ENCODE data around the gene C17orf75. TPM values are rescaled to one million over a fixed set of nuclear protein-coding genes. Genes with fewer than 3 reads are reported as not detected.

Gene C17orf75
- total RNA-seq, 1 donor from 2014 or later = 16.2 TPM

DNA sequence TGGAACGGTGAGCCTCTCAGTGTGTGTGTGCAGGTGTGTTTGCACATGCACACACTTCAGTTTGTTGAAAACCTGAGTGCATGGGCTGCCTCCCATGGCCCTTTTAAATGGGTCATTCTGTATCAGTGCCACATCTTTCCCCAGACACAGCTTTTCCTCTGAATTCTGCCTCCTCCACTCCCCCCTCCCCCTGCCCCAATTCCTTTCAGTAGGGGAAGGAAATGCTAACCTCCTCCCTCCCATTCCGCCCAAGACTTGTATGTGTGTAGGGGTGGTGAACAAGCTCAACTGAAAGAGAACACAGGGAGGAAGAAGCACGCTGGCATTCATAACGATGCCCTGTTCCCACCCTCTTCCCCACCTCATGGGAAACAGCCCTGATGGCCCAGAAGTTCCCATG is 34.3 kb downstream of the C17orf75 start:
- H3K4me3 Mint-ChIP-seq (ENCODE audit: unreplicated experiment) = no peak overlapping the region
- no peaks in the 10 kb centered on the region for H3K79me2 ChIP-seq (ENCODE audit: insufficient read depth, low read length)
- TF ChIP-seq, protein P1, sequence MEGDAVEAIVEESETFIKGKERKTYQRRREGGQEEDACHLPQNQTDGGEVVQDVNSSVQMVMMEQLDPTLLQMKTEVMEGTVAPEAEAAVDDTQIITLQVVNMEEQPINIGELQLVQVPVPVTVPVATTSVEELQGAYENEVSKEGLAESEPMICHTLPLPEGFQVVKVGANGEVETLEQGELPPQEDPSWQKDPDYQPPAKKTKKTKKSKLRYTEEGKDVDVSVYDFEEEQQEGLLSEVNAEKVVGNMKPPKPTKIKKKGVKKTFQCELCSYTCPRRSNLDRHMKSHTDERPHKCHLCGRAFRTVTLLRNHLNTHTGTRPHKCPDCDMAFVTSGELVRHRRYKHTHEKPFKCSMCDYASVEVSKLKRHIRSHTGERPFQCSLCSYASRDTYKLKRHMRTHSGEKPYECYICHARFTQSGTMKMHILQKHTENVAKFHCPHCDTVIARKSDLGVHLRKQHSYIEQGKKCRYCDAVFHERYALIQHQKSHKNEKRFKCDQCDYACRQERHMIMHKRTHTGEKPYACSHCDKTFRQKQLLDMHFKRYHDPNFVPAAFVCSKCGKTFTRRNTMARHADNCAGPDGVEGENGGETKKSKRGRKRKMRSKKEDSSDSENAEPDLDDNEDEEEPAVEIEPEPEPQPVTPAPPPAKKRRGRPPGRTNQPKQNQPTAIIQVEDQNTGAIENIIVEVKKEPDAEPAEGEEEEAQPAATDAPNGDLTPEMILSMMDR (IDR thresholded peaks at IDR 0.05; ENCODE audit: insufficient read depth, low read depth, low read length) = no peak
- TF ChIP-seq EZH2 (IDR thresholded peaks at IDR 0.05; ENCODE audit: insufficient read depth, low read length) = no peak
- peaks cover 12% of the 10 kb centered on the region for H3K4me1 Mint-ChIP-seq (ENCODE audit: low read depth, unreplicated experiment)
- H3K9me3 Mint-ChIP-seq (ENCODE audit: unreplicated experiment) = no peaks in the 10 kb centered on the region
- H3K27ac Mint-ChIP-seq (ENCODE audit: unreplicated experiment) = no peak overlapping the region
- no peaks in the 10 kb centered on the region for H3K4me1 ChIP-seq (ENCODE audit: insufficient read depth, low read length)
- peaks cover 18% of the 10 kb centered on the region for H3K27me3 Mint-ChIP-seq (ENCODE audit: low read depth, unreplicated experiment)
- FAIRE-seq = no peak
- H4K20me1 ChIP-seq (ENCODE audit: insufficient read depth, low read length) = no peaks in the 10 kb centered on the region
- H3K9me3 ChIP-seq (ENCODE audit: insufficient read depth, low read depth, low read length) = no peaks in the 10 kb centered on the region
- H3K27ac ChIP-seq (ENCODE audit: low read depth, low read length) = no peak overlapping the region
- no peak overlapping the region for H3K9ac ChIP-seq (ENCODE audit: low read length)
- H3K36me3 ChIP-seq (ENCODE audit: insufficient read depth, low read length) = no peaks in the 10 kb centered on the region
- no peak overlapping the region for H3K4me2 ChIP-seq (ENCODE audit: low read length)
- peaks cover 6% of the 10 kb centered on the region for H3K27me3 ChIP-seq (ENCODE audit: insufficient read depth, low read length)
- no peak for DNase-seq (ENCODE audit: low read depth)
- H2AFZ ChIP-seq (ENCODE audit: low read depth, low read length) = no peak overlapping the region
- no peaks in the 10 kb centered on the region for H3K36me3 Mint-ChIP-seq (ENCODE audit: low read depth, unreplicated experiment)
- no peak overlapping the region for H3K4me3 ChIP-seq (ENCODE audit: insufficient read depth, low read depth, low read length)

DNA sequence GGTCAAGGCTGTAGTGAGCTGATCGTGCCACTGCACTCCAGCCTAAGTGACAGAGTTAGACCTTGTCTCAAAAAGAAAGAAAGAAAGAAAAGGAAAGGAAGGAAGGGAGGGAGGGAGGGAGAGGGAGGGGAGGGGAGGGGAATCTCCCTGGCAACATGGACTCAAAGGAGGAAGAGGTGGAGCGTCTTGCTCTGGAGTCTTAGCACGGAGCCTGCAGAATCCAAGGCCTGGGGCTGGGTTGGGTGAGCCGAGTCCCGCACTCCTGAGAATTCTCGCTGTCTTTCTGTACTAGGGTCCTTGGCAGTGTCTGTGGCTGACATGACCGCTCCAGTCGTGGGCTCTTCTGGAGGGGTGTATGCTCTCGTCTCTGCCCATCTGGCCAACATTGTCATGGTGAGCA is 36.9 kb downstream of the C17orf75 start:
- no peak overlapping the region for H3K27ac ChIP-seq (ENCODE audit: low read depth, low read length)
- no peak overlapping the region for H3K9ac ChIP-seq (ENCODE audit: low read length)
- peaks cover 6% of the 10 kb centered on the region for H3K27me3 ChIP-seq (ENCODE audit: insufficient read depth, low read length)
- no peak overlapping the region for H2AFZ ChIP-seq (ENCODE audit: low read depth, low read length)
- no peak overlapping the region for H3K4me2 ChIP-seq (ENCODE audit: low read length)
- FAIRE-seq (no peak), DNase-seq (ENCODE audit: low read depth) (no peak)
- H4K20me1 ChIP-seq (ENCODE audit: insufficient read depth, low read length) = no peaks in the 10 kb centered on the region
- TF ChIP-seq, protein P1 (IDR thresholded peaks at IDR 0.05; ENCODE audit: insufficient read depth, low read depth, low read length) = no peak
- no peak for TF ChIP-seq EZH2 (IDR thresholded peaks at IDR 0.05; ENCODE audit: insufficient read depth, low read length)
- no peak overlapping the region for H3K4me3 ChIP-seq (ENCODE audit: insufficient read depth, low read depth, low read length)
- H3K9me3 ChIP-seq (ENCODE audit: insufficient read depth, low read depth, low read length) = no peaks in the 10 kb centered on the region
- H3K79me2 ChIP-seq (ENCODE audit: insufficient read depth, low read length) = no peaks in the 10 kb centered on the region
- no peaks in the 10 kb centered on the region for H3K4me1 ChIP-seq (ENCODE audit: insufficient read depth, low read length)
- Mint-ChIP-seq H3K27ac (ENCODE audit: unreplicated experiment) (no peak overlapping the region), H3K4me3 (ENCODE audit: unreplicated experiment) (no peak overlapping the region), H3K4me1 (ENCODE audit: low read depth, unreplicated experiment) (peaks cover 6% of the 10 kb centered on the region), H3K36me3 (ENCODE audit: low read depth, unreplicated experiment) (no peaks in the 10 kb centered on the region), H3K9me3 (ENCODE audit: unreplicated experiment) (no peaks in the 10 kb centered on the region), H3K27me3 (ENCODE audit: low read depth, unreplicated experiment) (peaks cover 15% of the 10 kb centered on the region)
- no peaks in the 10 kb centered on the region for H3K36me3 ChIP-seq (ENCODE audit: insufficient read depth, low read length)

DNA sequence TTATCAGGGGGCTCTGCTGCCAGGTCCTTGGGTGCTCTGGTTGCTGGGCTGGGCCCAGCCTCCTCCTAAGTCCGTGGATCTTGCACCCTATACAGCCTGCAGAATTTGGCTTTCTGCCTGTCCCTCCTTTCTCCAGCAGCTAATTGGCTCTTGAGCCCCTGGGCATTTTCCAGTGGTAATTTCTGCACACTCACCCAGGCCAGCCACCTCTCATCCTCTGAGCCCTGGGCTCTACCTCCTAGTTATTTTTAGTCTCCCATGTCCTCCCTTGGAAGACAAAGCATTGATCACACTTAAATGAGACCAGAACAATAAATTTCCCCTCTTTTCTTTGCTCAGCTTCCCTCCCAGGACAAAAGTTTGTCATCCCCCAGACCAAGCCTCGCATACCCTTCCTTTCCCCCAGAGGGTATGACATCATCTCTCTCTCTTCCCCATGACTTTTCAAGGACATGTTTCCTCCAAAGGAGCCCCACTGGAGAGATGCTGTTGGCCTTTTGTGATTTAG is 38.1 kb downstream of the C17orf75 start:
- H3K27me3 Mint-ChIP-seq (ENCODE audit: low read depth, unreplicated experiment) = peaks cover 23% of the 10 kb centered on the region
- H3K9me3 Mint-ChIP-seq (ENCODE audit: unreplicated experiment) = no peaks in the 10 kb centered on the region
- H3K4me2 ChIP-seq (ENCODE audit: low read length) = no peak overlapping the region
- no peaks in the 10 kb centered on the region for H3K36me3 Mint-ChIP-seq (ENCODE audit: low read depth, unreplicated experiment)
- H4K20me1 ChIP-seq (ENCODE audit: insufficient read depth, low read length) = no peaks in the 10 kb centered on the region
- no peak overlapping the region for H3K27ac ChIP-seq (ENCODE audit: low read depth, low read length)
- TF ChIP-seq, protein P1 (IDR thresholded peaks at IDR 0.05; ENCODE audit: insufficient read depth, low read depth, low read length) = no peak
- no peak for TF ChIP-seq EZH2 (IDR thresholded peaks at IDR 0.05; ENCODE audit: insufficient read depth, low read length)
- DNase-seq (ENCODE audit: low read depth) = no peak
- H3K4me3 Mint-ChIP-seq (ENCODE audit: unreplicated experiment) = no peak overlapping the region
- H3K4me1 Mint-ChIP-seq (ENCODE audit: low read depth, unreplicated experiment) = peaks cover 6% of the 10 kb centered on the region
- H2AFZ ChIP-seq (ENCODE audit: low read depth, low read length) = no peak overlapping the region
- H3K27me3 ChIP-seq (ENCODE audit: insufficient read depth, low read length) = peaks cover 10% of the 10 kb centered on the region
- H3K36me3 ChIP-seq (ENCODE audit: insufficient read depth, low read length) = no peaks in the 10 kb centered on the region
- no peaks in the 10 kb centered on the region for H3K9me3 ChIP-seq (ENCODE audit: insufficient read depth, low read depth, low read length)
- no peak overlapping the region for H3K4me3 ChIP-seq (ENCODE audit: insufficient read depth, low read depth, low read length)
- H3K9ac ChIP-seq (ENCODE audit: low read length) = no peak overlapping the region
- no peak overlapping the region for H3K27ac Mint-ChIP-seq (ENCODE audit: unreplicated experiment)
- no peaks in the 10 kb centered on the region for H3K79me2 ChIP-seq (ENCODE audit: insufficient read depth, low read length)
- FAIRE-seq = no peak
- H3K4me1 ChIP-seq (ENCODE audit: insufficient read depth, low read length) = no peaks in the 10 kb centered on the region

Measured in astrocyte (in vitro differentiated cells and primary cell).